ENCODE results near the gene PC. TPM values are rescaled to one million over a fixed set of nuclear protein-coding genes. Genes with fewer than 3 reads are reported as not detected.
A peak's percentile ranks its signal among the peaks of the same experiment; 100 is the strongest.
"Not testable (repeated sequence)": the region's sequence is repeated elsewhere in the genome, so short reads cannot be mapped to it uniquely, and the experiment has no call there.

The PC gene
- total RNA-seq, 1 experiment from 2014 or later, result 39.1 TPM

DNA sequence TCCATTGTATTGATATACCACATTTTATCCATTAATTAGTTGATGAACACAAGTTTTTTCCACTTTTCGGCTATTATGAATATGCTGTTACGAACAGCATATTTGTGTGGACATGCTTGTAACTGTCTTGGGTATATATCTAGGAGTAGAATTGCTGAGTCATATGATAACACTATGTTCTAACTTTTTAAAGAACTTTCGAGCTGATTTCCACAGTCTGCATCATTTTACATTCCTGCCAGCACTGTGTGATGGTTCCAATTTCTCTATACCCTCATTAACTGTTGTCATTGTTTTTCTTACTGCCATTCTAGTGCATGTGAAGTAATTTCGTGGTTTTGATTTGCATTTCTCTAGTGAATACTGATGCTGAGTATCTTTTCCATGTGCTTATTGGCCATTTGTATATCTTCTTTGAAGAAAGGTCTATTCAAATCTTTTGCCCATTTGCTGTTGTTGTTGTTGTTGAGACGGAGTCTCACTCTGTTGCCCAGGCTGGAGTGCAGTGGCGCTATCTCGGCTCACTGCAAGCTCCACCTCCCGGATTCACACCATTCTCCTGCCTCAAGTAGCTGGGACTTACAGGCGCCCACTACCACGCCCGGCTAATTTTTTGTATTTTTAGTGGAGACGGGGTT, 122.3 kb downstream of the PC start:
- H3K9me3 ChIP-seq (ENCODE audit: low read depth, low read length, poor library complexity, severe bottlenecking), result no peaks in the 10 kb centered on the region
- no peaks in the 10 kb centered on the region for H3K27me3 ChIP-seq (replicated peaks; ENCODE audit: insufficient read depth, low read depth, low read length, poor library complexity)
- H3K36me3 ChIP-seq (ENCODE audit: insufficient read depth, low read length, poor library complexity, severe bottlenecking), result peaks cover 5% of the 10 kb centered on the region
- CTCF ChIA-PET, result no interaction called here
- H3K27ac ChIP-seq (ENCODE audit: low read depth, low read length, poor library complexity, severe bottlenecking), result no peak overlapping the region
- H3K4me1 ChIP-seq (ENCODE audit: insufficient read depth, low read length, poor library complexity, severe bottlenecking), result no peaks in the 10 kb centered on the region
- BruUV-seq (replicated peaks), result no TSS peak
- POLR2A ChIA-PET (ENCODE audit: low non-redundant PET), result no interaction called here
- no peak overlapping the region for H3K4me3 ChIP-seq (ENCODE audit: low read depth, low read length, poor library complexity, severe bottlenecking)
- intact Hi-C loops (cut with micrococcal nuclease; ENCODE audit: unreplicated experiment), result no loop called here
- TF ChIP-seq, protein P1, sequence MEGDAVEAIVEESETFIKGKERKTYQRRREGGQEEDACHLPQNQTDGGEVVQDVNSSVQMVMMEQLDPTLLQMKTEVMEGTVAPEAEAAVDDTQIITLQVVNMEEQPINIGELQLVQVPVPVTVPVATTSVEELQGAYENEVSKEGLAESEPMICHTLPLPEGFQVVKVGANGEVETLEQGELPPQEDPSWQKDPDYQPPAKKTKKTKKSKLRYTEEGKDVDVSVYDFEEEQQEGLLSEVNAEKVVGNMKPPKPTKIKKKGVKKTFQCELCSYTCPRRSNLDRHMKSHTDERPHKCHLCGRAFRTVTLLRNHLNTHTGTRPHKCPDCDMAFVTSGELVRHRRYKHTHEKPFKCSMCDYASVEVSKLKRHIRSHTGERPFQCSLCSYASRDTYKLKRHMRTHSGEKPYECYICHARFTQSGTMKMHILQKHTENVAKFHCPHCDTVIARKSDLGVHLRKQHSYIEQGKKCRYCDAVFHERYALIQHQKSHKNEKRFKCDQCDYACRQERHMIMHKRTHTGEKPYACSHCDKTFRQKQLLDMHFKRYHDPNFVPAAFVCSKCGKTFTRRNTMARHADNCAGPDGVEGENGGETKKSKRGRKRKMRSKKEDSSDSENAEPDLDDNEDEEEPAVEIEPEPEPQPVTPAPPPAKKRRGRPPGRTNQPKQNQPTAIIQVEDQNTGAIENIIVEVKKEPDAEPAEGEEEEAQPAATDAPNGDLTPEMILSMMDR (conservative IDR thresholded peaks at IDR 0.05; ENCODE audit: low read depth, low read length), result no peak
- no peak for TF ChIP-seq EZH2 (IDR thresholded peaks at IDR 0.05; ENCODE audit: borderline replicate concordance, low read depth, low read length, poor library complexity, severe bottlenecking)
- DNase-seq (ENCODE audit: low spot score), result no peak

DNA sequence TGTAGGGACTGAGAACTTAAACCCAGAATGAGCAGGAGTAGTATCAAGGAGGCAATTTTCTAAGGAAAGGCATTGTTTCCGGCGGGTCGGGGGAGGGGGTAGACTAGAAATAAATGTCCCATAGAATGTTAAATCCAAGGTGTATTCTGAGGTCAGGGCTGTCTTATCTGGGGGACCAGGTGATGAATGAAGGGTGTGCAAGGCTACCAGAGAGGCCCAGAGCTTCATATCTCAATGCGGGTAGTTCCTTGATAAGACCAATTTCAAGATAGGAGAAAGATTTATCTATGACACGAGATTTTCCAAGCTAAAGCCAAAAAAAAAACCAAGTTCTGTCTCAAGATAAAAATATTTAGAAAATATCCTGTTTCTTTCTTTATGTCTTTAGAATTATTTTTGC, 123.2 kb downstream of the PC start:
- Histone ChIP-seq H3K27me3 (replicated peaks; ENCODE audit: insufficient read depth, low read depth, low read length, poor library complexity) (no peaks in the 10 kb centered on the region), H3K4me3 (ENCODE audit: low read depth, low read length, poor library complexity, severe bottlenecking) (no peak overlapping the region), H3K27ac (ENCODE audit: low read depth, low read length, poor library complexity, severe bottlenecking) (no peak overlapping the region), H3K9me3 (ENCODE audit: low read depth, low read length, poor library complexity, severe bottlenecking) (no peaks in the 10 kb centered on the region), H3K4me1 (ENCODE audit: insufficient read depth, low read length, poor library complexity, severe bottlenecking) (no peaks in the 10 kb centered on the region), H3K36me3 (ENCODE audit: insufficient read depth, low read length, poor library complexity, severe bottlenecking) (peaks cover 5% of the 10 kb centered on the region)
- intact Hi-C loops (cut with micrococcal nuclease; ENCODE audit: unreplicated experiment), result loop anchor here (1.0 to 5.0 kb wide), 3 partner anchors 141 to 428 kb away; no protein-coding TSS in a partner anchor
- ChIA-PET POLR2A (ENCODE audit: low non-redundant PET) (no interaction called here), CTCF (interaction anchor here (0.6 to 1.1 kb wide), 3 partner anchors 140 to 162 kb away, joined by 3 to 8 read pairs (median 4); no protein-coding TSS in a partner anchor)
- BruUV-seq (replicated peaks), result no TSS peak
- no peak for DNase-seq (ENCODE audit: low spot score)
- TF ChIP-seq, protein P1 (conservative IDR thresholded peaks at IDR 0.05; ENCODE audit: low read depth, low read length), result no peak
- TF ChIP-seq EZH2 (IDR thresholded peaks at IDR 0.05; ENCODE audit: borderline replicate concordance, low read depth, low read length, poor library complexity, severe bottlenecking), result no peak

DNA sequence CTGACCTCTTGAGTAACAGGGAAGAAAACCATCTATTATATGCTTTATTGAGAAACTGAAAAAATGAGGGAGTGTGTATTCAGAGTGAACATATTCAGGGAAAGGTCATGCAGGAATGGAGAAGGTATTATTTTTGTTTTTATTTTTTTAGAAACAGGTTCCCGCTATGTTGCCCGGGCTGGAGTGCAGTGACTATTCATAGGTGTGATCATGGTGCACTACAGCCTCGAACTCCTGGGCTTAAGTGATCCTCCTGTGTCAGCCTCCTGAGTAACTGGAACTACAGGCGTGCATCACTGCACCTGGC, 123.7 kb downstream of the PC start:
- intact Hi-C loops (cut with micrococcal nuclease; ENCODE audit: unreplicated experiment), result loop anchor here (1.0 to 5.0 kb wide), 3 partner anchors 140 to 427 kb away; no protein-coding TSS in a partner anchor
- Histone ChIP-seq H3K9me3 (ENCODE audit: low read depth, low read length, poor library complexity, severe bottlenecking) (no peaks in the 10 kb centered on the region), H3K27ac (ENCODE audit: low read depth, low read length, poor library complexity, severe bottlenecking) (no peak overlapping the region), H3K27me3 (replicated peaks; ENCODE audit: insufficient read depth, low read depth, low read length, poor library complexity) (no peaks in the 10 kb centered on the region), H3K4me3 (ENCODE audit: low read depth, low read length, poor library complexity, severe bottlenecking) (no peak overlapping the region), H3K36me3 (ENCODE audit: insufficient read depth, low read length, poor library complexity, severe bottlenecking) (peaks cover 3% of the 10 kb centered on the region), H3K4me1 (ENCODE audit: insufficient read depth, low read length, poor library complexity, severe bottlenecking) (no peaks in the 10 kb centered on the region)
- POLR2A ChIA-PET (ENCODE audit: low non-redundant PET), result no interaction called here
- DNase-seq (ENCODE audit: low spot score), result no peak
- no TSS peak for BruUV-seq (replicated peaks)
- CTCF ChIA-PET, result interaction anchor here (0.6 to 1.1 kb wide), 4 partner anchors 88 to 162 kb away, joined by 3 to 8 read pairs (median 4); no protein-coding TSS in a partner anchor
- TF ChIP-seq, protein P1 (conservative IDR thresholded peaks at IDR 0.05; ENCODE audit: low read depth, low read length), result 0 out of 2 replicates have a peak, but pooled peaks have one; percentile 9
- TF ChIP-seq EZH2 (IDR thresholded peaks at IDR 0.05; ENCODE audit: borderline replicate concordance, low read depth, low read length, poor library complexity, severe bottlenecking), result no peak

- CTCF ChIA-PET; H3K9me3 ChIP-seq (ENCODE audit: low read depth, low read length, poor library complexity, severe bottlenecking); intact Hi-C loops (cut with micrococcal nuclease; ENCODE audit: unreplicated experiment); BruUV-seq (replicated peaks); POLR2A ChIA-PET (ENCODE audit: low non-redundant PET); H3K36me3 ChIP-seq (ENCODE audit: insufficient read depth, low read length, poor library complexity, severe bottlenecking); DNase-seq (ENCODE audit: low spot score); H3K4me3 ChIP-seq (ENCODE audit: low read depth, low read length, poor library complexity, severe bottlenecking); H3K27ac ChIP-seq (ENCODE audit: low read depth, low read length, poor library complexity, severe bottlenecking); H3K4me1 ChIP-seq (ENCODE audit: insufficient read depth, low read length, poor library complexity, severe bottlenecking); H3K27me3 ChIP-seq (replicated peaks; ENCODE audit: insufficient read depth, low read depth, low read length, poor library complexity): not testable (repeated sequence)
These were observed 133.6 kb downstream of the PC start for GRCh38 chr11:66824573-66824972.

Measured in A673 (cell line).